Measurements from ENCODE around the gene NOL9. TPM values are rescaled to one million over a fixed set of nuclear protein-coding genes. Genes with fewer than 3 reads are reported as not detected.

Gene NOL9
- total RNA-seq, 1 donor from 2014 or later: 48.0 TPM

GRCh38 chr1:6592865-6593593 lies 38.7 kb upstream of the NOL9 start:
- Histone ChIP-seq H3K27ac (no peak overlapping the region), H2AFZ (replicated peaks) (no peak overlapping the region), H3K4me1 (no peaks in the 10 kb centered on the region), H3K9me3 (ENCODE audit: low read depth) (no peaks in the 10 kb centered on the region), H3K4me2 (no peak overlapping the region), H3K27me3 (no peaks in the 10 kb centered on the region), H3F3A (ENCODE audit: low read depth) (no peaks in the 10 kb centered on the region), H4K20me1 (ENCODE audit: low read depth) (peaks cover 15% of the 10 kb centered on the region), H3K9ac (no peak overlapping the region), H3K4me3 (no peak overlapping the region), H3K79me2 (ENCODE audit: low read depth) (peaks cover 5% of the 10 kb centered on the region), H3K36me3 (no peaks in the 10 kb centered on the region)
- no peak for DNase-seq (ENCODE audit: low spot score)
- Mint-ChIP-seq H3K27me3 (ENCODE audit: insufficient read depth, low read depth) (peaks cover 2% of the 10 kb centered on the region), H3K4me1 (no peaks in the 10 kb centered on the region), H3K9me3 (no peaks in the 10 kb centered on the region), H3K4me3 (no peak overlapping the region), H3K36me3 (peaks cover 8% of the 10 kb centered on the region), H3K27ac (no peak overlapping the region)
- TF ChIP-seq EZH2phosphoT487 (IDR thresholded peaks at IDR 0.05) (no peak), CTCF (IDR thresholded peaks at IDR 0.05) (no peak), EZH2 (IDR thresholded peaks at IDR 0.05) (no peak)

- no peak overlapping the region for H3K4me2 ChIP-seq
- H3K27me3 ChIP-seq: no peaks in the 10 kb centered on the region
- no peak overlapping the region for H3K4me3 ChIP-seq
- DNase-seq (ENCODE audit: low spot score): no peak
- Mint-ChIP-seq H3K9me3 (no peaks in the 10 kb centered on the region), H3K27me3 (ENCODE audit: insufficient read depth, low read depth) (peaks cover 4% of the 10 kb centered on the region), H3K27ac (no peak overlapping the region), H3K36me3 (peaks cover 10% of the 10 kb centered on the region), H3K4me1 (no peaks in the 10 kb centered on the region), H3K4me3 (no peak overlapping the region)
- no peak overlapping the region for H3K9ac ChIP-seq
- TF ChIP-seq EZH2phosphoT487 (IDR thresholded peaks at IDR 0.05): no peak
- no peak for TF ChIP-seq CTCF (IDR thresholded peaks at IDR 0.05)
- TF ChIP-seq EZH2 (IDR thresholded peaks at IDR 0.05): no peak
- no peaks in the 10 kb centered on the region for H3K9me3 ChIP-seq (ENCODE audit: low read depth)
- H2AFZ ChIP-seq (replicated peaks): no peak overlapping the region
- no peaks in the 10 kb centered on the region for H3K79me2 ChIP-seq (ENCODE audit: low read depth)
- H3K4me1 ChIP-seq: no peaks in the 10 kb centered on the region
- H3K27ac ChIP-seq: no peak overlapping the region
- peaks cover 15% of the 10 kb centered on the region for H4K20me1 ChIP-seq (ENCODE audit: low read depth)
- H3F3A ChIP-seq (ENCODE audit: low read depth): no peaks in the 10 kb centered on the region
- H3K36me3 ChIP-seq: no peaks in the 10 kb centered on the region
Measured at GRCh38 chr1:6592441-6592840, 38.1 kb upstream of the NOL9 start.

GRCh38 chr1:6591644-6592043 lies 37.3 kb upstream of the NOL9 start:
- H3K27ac ChIP-seq: no peak overlapping the region
- H3K79me2 ChIP-seq (ENCODE audit: low read depth): no peaks in the 10 kb centered on the region
- H3K4me1 ChIP-seq: no peaks in the 10 kb centered on the region
- Mint-ChIP-seq H3K27me3 (ENCODE audit: insufficient read depth, low read depth) (peaks cover 4% of the 10 kb centered on the region), H3K4me3 (no peak overlapping the region), H3K4me1 (no peaks in the 10 kb centered on the region), H3K27ac (no peak overlapping the region), H3K36me3 (peaks cover 10% of the 10 kb centered on the region), H3K9me3 (no peaks in the 10 kb centered on the region)
- no peaks in the 10 kb centered on the region for H3K27me3 ChIP-seq
- peaks cover 12% of the 10 kb centered on the region for H4K20me1 ChIP-seq (ENCODE audit: low read depth)
- no peak overlapping the region for H2AFZ ChIP-seq (replicated peaks)
- no peak overlapping the region for H3K4me3 ChIP-seq
- no peak overlapping the region for H3K9ac ChIP-seq
- no peaks in the 10 kb centered on the region for H3F3A ChIP-seq (ENCODE audit: low read depth)
- DNase-seq (ENCODE audit: low spot score): no peak
- TF ChIP-seq EZH2 (IDR thresholded peaks at IDR 0.05): no peak
- TF ChIP-seq CTCF (IDR thresholded peaks at IDR 0.05): no peak
- no peak for TF ChIP-seq EZH2phosphoT487 (IDR thresholded peaks at IDR 0.05)
- no peaks in the 10 kb centered on the region for H3K9me3 ChIP-seq (ENCODE audit: low read depth)
- no peak overlapping the region for H3K4me2 ChIP-seq
- H3K36me3 ChIP-seq: no peaks in the 10 kb centered on the region

Data from neural progenitor cell (in vitro differentiated cells).